Nephron (organoid): Measurements from ENCODE around the gene PCDH15.
"Not testable (repeated sequence)": the region's sequence is repeated elsewhere in the genome, so short reads cannot be mapped to it uniquely, and the experiment has no call there.

Experiments used
- H3K27ac Mint-ChIP-seq, 3 experiments: 2 replicates each; pipeline ENCODE4 v1.8.0; 2020; ENCODE audit warnings: mixed read lengths in 3 of 3, mild to moderate bottlenecking in 2 of 3, moderate library complexity in 1 of 3
- H3K27me3 Mint-ChIP-seq: 2 replicates; pipeline ENCODE4 v1.8.0; 2021; ENCODE audit warnings: low read depth, mild to moderate bottlenecking, moderate library complexity, mixed read lengths
- H3K36me3 Mint-ChIP-seq: 2 replicates; pipeline ENCODE4 v1.8.0; 2020; ENCODE audit warnings: low read depth, mixed read lengths
- H3K4me1 Mint-ChIP-seq: 2 replicates; pipeline ENCODE4 v1.8.0; 2020; ENCODE audit warnings: mixed read lengths
- H3K4me3 Mint-ChIP-seq, 3 experiments: 2 replicates each; pipeline ENCODE4 v1.8.0; 2020; ENCODE audit warnings: mild to moderate bottlenecking in 3 of 3, mixed read lengths in 3 of 3, moderate library complexity in 2 of 3
- H3K9me3 Mint-ChIP-seq: 2 replicates; pipeline ENCODE4 v1.8.0; 2020; ENCODE audit warnings: mixed read lengths
- CTCF ChIP-seq, 3 experiments: fragments of 200-600 bp; sonication (generic); IDR thresholded peaks; one replicate each; pipeline ENCODE4 v1.5.0; 2021; ENCODE audit warnings: antibody characterized with exemption in 3 of 3; ENCODE audit not compliant: unreplicated experiment in 3 of 3

PCDH15 gene

GRCh38 chr10:54444170-54444569, 356.9 kb downstream of the PCDH15 start:
- H3K36me3 Mint-ChIP-seq = no peaks in the 10 kb centered on the region
- H3K9me3 Mint-ChIP-seq = no peaks in the 10 kb centered on the region
- no peak overlapping the region for H3K4me3 Mint-ChIP-seq
- no peaks in the 10 kb centered on the region for H3K27me3 Mint-ChIP-seq
- TF ChIP-seq CTCF (IDR thresholded peaks at IDR 0.05; ENCODE audit: unreplicated experiment in 3 of 3) = no peak
- H3K27ac Mint-ChIP-seq = peak overlapping the region in 1 of 3 experiments; percentile 61
- peaks cover 9% of the 10 kb centered on the region for H3K4me1 Mint-ChIP-seq

GRCh38 chr10:54441275-54441674, 359.8 kb downstream of the PCDH15 start:
- no peaks in the 10 kb centered on the region for H3K27me3 Mint-ChIP-seq
- peaks cover 9% of the 10 kb centered on the region for H3K4me1 Mint-ChIP-seq
- H3K9me3 Mint-ChIP-seq = no peaks in the 10 kb centered on the region
- peak overlapping the region; percentile 58 to 96 (median 85) for H3K27ac Mint-ChIP-seq
- H3K4me3 Mint-ChIP-seq = peak overlapping the region in 1 of 3 experiments; percentile 48
- no peak for TF ChIP-seq CTCF (IDR thresholded peaks at IDR 0.05; ENCODE audit: unreplicated experiment in 3 of 3)
- H3K36me3 Mint-ChIP-seq = no peaks in the 10 kb centered on the region

GRCh38 chr10:54434782-54435181, 366.2 kb downstream of the PCDH15 start:
- Mint-ChIP-seq H3K27ac (no peak overlapping the region), H3K9me3 (peaks cover 9% of the 10 kb centered on the region), H3K4me3 (no peak overlapping the region), H3K4me1 (no peaks in the 10 kb centered on the region), H3K27me3 (no peaks in the 10 kb centered on the region), H3K36me3 (no peaks in the 10 kb centered on the region)
- no peak for TF ChIP-seq CTCF (IDR thresholded peaks at IDR 0.05; ENCODE audit: unreplicated experiment in 3 of 3)

- peaks cover 3% of the 10 kb centered on the region for H3K9me3 Mint-ChIP-seq
- TF ChIP-seq CTCF (IDR thresholded peaks at IDR 0.05; ENCODE audit: unreplicated experiment in 3 of 3) = no peak
- no peaks in the 10 kb centered on the region for H3K4me1 Mint-ChIP-seq
- no peaks in the 10 kb centered on the region for H3K27me3 Mint-ChIP-seq
- H3K4me3 Mint-ChIP-seq = no peak overlapping the region
- no peak overlapping the region for H3K27ac Mint-ChIP-seq
- no peaks in the 10 kb centered on the region for H3K36me3 Mint-ChIP-seq
These were observed 385.5 kb downstream of the PCDH15 start for GRCh38 chr10:54415483-54415882.

GRCh38 chr10:54402576-54402975, 398.5 kb downstream of the PCDH15 start:
- Mint-ChIP-seq H3K4me3 (no peak overlapping the region), H3K27ac (no peak overlapping the region), H3K36me3 (no peaks in the 10 kb centered on the region), H3K4me1 (no peaks in the 10 kb centered on the region), H3K9me3 (peaks cover 2% of the 10 kb centered on the region), H3K27me3 (no peaks in the 10 kb centered on the region)
- TF ChIP-seq CTCF (IDR thresholded peaks at IDR 0.05; ENCODE audit: unreplicated experiment in 3 of 3) = peak; percentile 52 to 68 (median 63)

GRCh38 chr10:54396031-54396430, 405.0 kb downstream of the PCDH15 start:
- H3K27ac Mint-ChIP-seq = no peak overlapping the region
- H3K4me1 Mint-ChIP-seq = no peaks in the 10 kb centered on the region
- no peak overlapping the region for H3K4me3 Mint-ChIP-seq
- no peaks in the 10 kb centered on the region for H3K27me3 Mint-ChIP-seq
- H3K9me3 Mint-ChIP-seq = peaks cover 6% of the 10 kb centered on the region
- no peak for TF ChIP-seq CTCF (IDR thresholded peaks at IDR 0.05; ENCODE audit: unreplicated experiment in 3 of 3)
- H3K36me3 Mint-ChIP-seq = no peaks in the 10 kb centered on the region

- H3K4me1 Mint-ChIP-seq, H3K27ac Mint-ChIP-seq, H3K9me3 Mint-ChIP-seq, H3K36me3 Mint-ChIP-seq, H3K27me3 Mint-ChIP-seq, H3K4me3 Mint-ChIP-seq: not testable (repeated sequence)
These were observed 406.4 kb downstream of the PCDH15 start for GRCh38 chr10:54394598-54394997.
